ENCODE measurements around the gene SUGCT.
"Not testable (repeated sequence)": the region's sequence is repeated elsewhere in the genome, so short reads cannot be mapped to it uniquely, and the experiment has no call there.

The SUGCT gene

GRCh38 chr7:40156988-40157387, 22.2 kb downstream of the SUGCT start:
- Mint-ChIP-seq H3K9me3 (no peaks in the 10 kb centered on the region), H3K4me1 (ENCODE audit: low read depth) (no peaks in the 10 kb centered on the region), H3K27me3 (ENCODE audit: low read depth) (no peaks in the 10 kb centered on the region), H3K36me3 (ENCODE audit: low read depth) (no peaks in the 10 kb centered on the region), H3K27ac (no peak overlapping the region), H3K4me3 (no peak overlapping the region)

DNA sequence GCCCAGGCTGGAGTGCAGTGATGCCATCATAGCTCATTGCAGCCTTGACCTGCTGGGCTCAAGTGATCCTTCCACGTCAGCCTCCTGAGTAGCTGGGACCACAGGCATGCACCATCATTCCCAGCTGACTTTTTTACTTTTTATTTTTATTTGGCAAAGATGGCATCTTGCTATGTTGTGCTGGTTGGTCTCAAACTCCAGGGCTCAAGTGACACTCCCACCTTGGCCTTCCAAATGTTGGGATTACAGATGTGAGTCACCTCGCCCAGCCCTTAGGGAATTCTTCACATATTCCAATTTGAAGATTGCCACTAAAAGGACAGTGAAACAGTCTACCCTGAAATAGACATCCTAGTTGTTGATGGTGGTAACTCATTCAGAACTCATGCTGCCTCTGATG, 27.7 kb downstream of the SUGCT start:
- no peaks in the 10 kb centered on the region for H3K36me3 Mint-ChIP-seq (ENCODE audit: low read depth)
- no peaks in the 10 kb centered on the region for H3K27me3 Mint-ChIP-seq (ENCODE audit: low read depth)
- no peak overlapping the region for H3K27ac Mint-ChIP-seq
- no peaks in the 10 kb centered on the region for H3K4me1 Mint-ChIP-seq (ENCODE audit: low read depth)
- H3K4me3 Mint-ChIP-seq, result no peak overlapping the region
- no peaks in the 10 kb centered on the region for H3K9me3 Mint-ChIP-seq

DNA sequence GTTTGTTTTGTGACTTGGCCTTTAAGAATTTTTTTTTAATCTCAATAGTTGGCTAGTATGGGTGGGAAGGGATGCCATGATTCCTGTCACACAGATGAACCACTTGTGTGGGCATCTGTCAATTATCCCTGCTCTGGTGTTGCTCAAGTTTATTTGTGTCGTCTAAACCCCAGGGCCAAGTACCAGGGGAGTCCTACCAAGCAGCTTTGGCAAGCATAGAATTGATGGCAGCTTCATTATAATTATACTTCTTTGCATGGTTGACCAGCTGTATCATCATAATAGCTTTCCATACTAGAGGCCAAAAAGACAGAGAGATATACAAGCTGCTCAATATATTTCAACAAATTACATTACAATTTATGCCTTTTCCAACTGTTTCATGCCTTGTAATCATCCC, 30.4 kb downstream of the SUGCT start:
- Mint-ChIP-seq H3K27ac (no peak overlapping the region), H3K27me3 (ENCODE audit: low read depth) (no peaks in the 10 kb centered on the region), H3K9me3 (no peaks in the 10 kb centered on the region), H3K4me1 (ENCODE audit: low read depth) (no peaks in the 10 kb centered on the region), H3K36me3 (ENCODE audit: low read depth) (no peaks in the 10 kb centered on the region), H3K4me3 (no peak overlapping the region)

GRCh38 chr7:40167291-40167690, 32.5 kb downstream of the SUGCT start:
- Mint-ChIP-seq H3K27ac (no peak overlapping the region), H3K4me3 (no peak overlapping the region), H3K27me3 (ENCODE audit: low read depth) (no peaks in the 10 kb centered on the region), H3K9me3 (no peaks in the 10 kb centered on the region), H3K4me1 (ENCODE audit: low read depth) (no peaks in the 10 kb centered on the region), H3K36me3 (ENCODE audit: low read depth) (no peaks in the 10 kb centered on the region)

GRCh38 chr7:40168266-40168665, 33.5 kb downstream of the SUGCT start:
- not testable (repeated sequence) for H3K9me3 Mint-ChIP-seq; H3K4me1 Mint-ChIP-seq (ENCODE audit: low read depth); H3K27me3 Mint-ChIP-seq (ENCODE audit: low read depth); H3K27ac Mint-ChIP-seq; H3K4me3 Mint-ChIP-seq; H3K36me3 Mint-ChIP-seq (ENCODE audit: low read depth)

DNA sequence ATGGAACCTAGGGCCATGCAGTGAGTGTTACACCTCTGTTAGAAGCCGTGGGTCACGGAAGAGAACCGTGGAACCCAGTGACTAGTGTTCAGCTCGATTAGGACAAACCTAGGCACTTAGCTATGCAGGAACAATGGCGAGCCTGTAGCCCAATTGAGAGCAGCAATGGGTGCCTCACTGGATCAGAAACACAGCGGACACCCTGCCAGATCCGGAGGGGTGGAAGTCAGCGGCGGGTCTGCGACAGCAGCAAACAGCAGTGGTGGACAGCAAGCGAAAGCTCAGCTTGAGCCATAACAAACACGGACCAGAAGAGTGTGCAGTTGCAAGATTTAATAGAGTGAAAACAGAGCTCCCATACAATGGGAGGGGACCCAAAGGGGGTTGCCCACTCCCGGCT, 38.3 kb downstream of the SUGCT start:
- not testable (repeated sequence) for H3K9me3 Mint-ChIP-seq; H3K27me3 Mint-ChIP-seq (ENCODE audit: low read depth); H3K4me3 Mint-ChIP-seq; H3K4me1 Mint-ChIP-seq (ENCODE audit: low read depth); H3K27ac Mint-ChIP-seq; H3K36me3 Mint-ChIP-seq (ENCODE audit: low read depth)

GRCh38 chr7:40175256-40175655, 40.5 kb downstream of the SUGCT start:
- not testable (repeated sequence) for H3K4me3 Mint-ChIP-seq

GRCh38 chr7:40175725-40176510, 41.1 kb downstream of the SUGCT start:
- H3K4me3 Mint-ChIP-seq, result no peak overlapping the region
- H3K4me1 Mint-ChIP-seq (ENCODE audit: low read depth), result no peaks in the 10 kb centered on the region
- H3K27ac Mint-ChIP-seq, result no peak overlapping the region
- H3K36me3 Mint-ChIP-seq (ENCODE audit: low read depth), result no peaks in the 10 kb centered on the region
- H3K9me3 Mint-ChIP-seq, result no peaks in the 10 kb centered on the region
- no peaks in the 10 kb centered on the region for H3K27me3 Mint-ChIP-seq (ENCODE audit: low read depth)

More at GRCh38 chr7:40175256-40175655, 40.5 kb downstream of the SUGCT start:
- not testable (repeated sequence) for H3K9me3 Mint-ChIP-seq; H3K27ac Mint-ChIP-seq; H3K27me3 Mint-ChIP-seq (ENCODE audit: low read depth); H3K36me3 Mint-ChIP-seq (ENCODE audit: low read depth); H3K4me1 Mint-ChIP-seq (ENCODE audit: low read depth)

GRCh38 chr7:40177071-40177470, 42.3 kb downstream of the SUGCT start:
- no peaks in the 10 kb centered on the region for H3K4me1 Mint-ChIP-seq (ENCODE audit: low read depth)
- H3K27me3 Mint-ChIP-seq (ENCODE audit: low read depth), result no peaks in the 10 kb centered on the region
- no peaks in the 10 kb centered on the region for H3K36me3 Mint-ChIP-seq (ENCODE audit: low read depth)
- H3K4me3 Mint-ChIP-seq, result no peak overlapping the region
- H3K9me3 Mint-ChIP-seq, result no peaks in the 10 kb centered on the region
- H3K27ac Mint-ChIP-seq, result no peak overlapping the region

DNA sequence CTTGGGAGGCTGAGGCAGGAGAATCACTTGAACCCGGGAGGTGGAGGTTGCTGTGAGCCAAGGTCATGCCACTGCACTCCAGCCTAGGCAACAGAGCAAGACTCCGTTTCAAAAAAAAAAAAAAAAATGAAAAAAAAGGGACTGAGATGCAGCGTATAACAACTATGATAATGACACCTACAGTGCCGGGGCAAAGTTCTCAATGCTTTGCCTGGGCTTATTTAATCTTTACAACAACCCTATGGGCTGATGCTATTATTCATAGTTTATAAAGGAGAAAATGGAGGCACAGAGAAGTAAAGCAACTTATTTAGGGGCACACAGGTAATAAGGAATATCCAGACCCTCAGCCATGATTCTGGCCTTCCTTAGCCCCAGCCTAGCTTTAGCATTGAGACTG, 47.6 kb downstream of the SUGCT start:
- Mint-ChIP-seq H3K36me3 (ENCODE audit: low read depth) (no peaks in the 10 kb centered on the region), H3K9me3 (no peaks in the 10 kb centered on the region), H3K4me3 (no peak overlapping the region), H3K27ac (no peak overlapping the region), H3K4me1 (ENCODE audit: low read depth) (no peaks in the 10 kb centered on the region), H3K27me3 (ENCODE audit: low read depth) (no peaks in the 10 kb centered on the region)

DNA sequence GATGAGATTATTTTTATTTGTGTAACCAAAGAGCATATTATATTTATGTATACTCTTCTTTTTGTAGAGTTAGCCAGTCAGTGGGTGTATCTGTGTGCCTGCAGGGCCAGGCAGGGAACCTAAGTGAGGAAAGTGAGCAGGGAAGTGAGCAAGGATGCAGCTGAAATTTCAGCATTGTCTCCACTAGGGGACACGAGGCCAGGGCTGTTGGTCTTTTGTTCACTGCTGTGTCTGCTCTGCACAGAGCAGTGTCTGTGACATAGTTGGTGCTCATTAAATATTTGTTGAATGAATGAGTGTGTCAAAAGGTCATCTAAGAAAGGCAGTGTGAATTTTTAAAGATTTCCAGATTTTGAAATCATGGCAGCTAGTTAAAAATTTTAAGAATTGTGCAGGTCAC, 51.8 kb downstream of the SUGCT start:
- no peaks in the 10 kb centered on the region for H3K9me3 Mint-ChIP-seq
- H3K36me3 Mint-ChIP-seq (ENCODE audit: low read depth), result no peaks in the 10 kb centered on the region
- H3K4me3 Mint-ChIP-seq, result no peak overlapping the region
- no peaks in the 10 kb centered on the region for H3K4me1 Mint-ChIP-seq (ENCODE audit: low read depth)
- H3K27ac Mint-ChIP-seq, result no peak overlapping the region
- H3K27me3 Mint-ChIP-seq (ENCODE audit: low read depth), result no peaks in the 10 kb centered on the region

- H3K4me1 Mint-ChIP-seq (ENCODE audit: low read depth), result no peaks in the 10 kb centered on the region
- no peaks in the 10 kb centered on the region for H3K27me3 Mint-ChIP-seq (ENCODE audit: low read depth)
- H3K36me3 Mint-ChIP-seq (ENCODE audit: low read depth), result no peaks in the 10 kb centered on the region
- H3K4me3 Mint-ChIP-seq, result no peak overlapping the region
- no peak overlapping the region for H3K27ac Mint-ChIP-seq
- H3K9me3 Mint-ChIP-seq, result no peaks in the 10 kb centered on the region
Measured at GRCh38 chr7:40192036-40192435, 57.2 kb downstream of the SUGCT start.

- Mint-ChIP-seq H3K4me1 (ENCODE audit: low read depth) (no peaks in the 10 kb centered on the region), H3K4me3 (no peak overlapping the region), H3K36me3 (ENCODE audit: low read depth) (no peaks in the 10 kb centered on the region), H3K27ac (no peak overlapping the region), H3K9me3 (no peaks in the 10 kb centered on the region), H3K27me3 (ENCODE audit: low read depth) (no peaks in the 10 kb centered on the region)
Measured at GRCh38 chr7:40194745-40195144, 59.9 kb downstream of the SUGCT start.

DNA sequence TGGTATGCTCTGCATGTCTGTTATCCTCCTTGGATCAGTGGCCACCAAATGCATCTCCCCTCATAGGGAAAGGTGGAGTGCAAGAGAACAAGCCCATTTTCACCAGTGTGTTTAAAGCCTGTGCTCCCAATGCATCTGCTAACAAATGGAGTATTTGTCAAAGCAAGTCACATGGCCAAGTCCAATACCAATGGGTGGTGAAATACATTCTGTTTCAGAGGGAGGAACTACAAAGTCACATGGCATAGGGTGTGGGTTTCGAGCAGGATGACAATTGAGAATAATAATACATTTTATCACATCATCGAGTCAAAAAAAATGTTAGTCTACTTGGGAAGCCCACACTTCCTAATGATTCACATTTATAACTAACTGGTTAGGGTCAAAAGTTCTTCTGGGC, 62.7 kb downstream of the SUGCT start:
- no peak overlapping the region for H3K27ac Mint-ChIP-seq
- no peaks in the 10 kb centered on the region for H3K36me3 Mint-ChIP-seq (ENCODE audit: low read depth)
- no peak overlapping the region for H3K4me3 Mint-ChIP-seq
- no peaks in the 10 kb centered on the region for H3K9me3 Mint-ChIP-seq
- H3K4me1 Mint-ChIP-seq (ENCODE audit: low read depth), result no peaks in the 10 kb centered on the region
- H3K27me3 Mint-ChIP-seq (ENCODE audit: low read depth), result no peaks in the 10 kb centered on the region

DNA sequence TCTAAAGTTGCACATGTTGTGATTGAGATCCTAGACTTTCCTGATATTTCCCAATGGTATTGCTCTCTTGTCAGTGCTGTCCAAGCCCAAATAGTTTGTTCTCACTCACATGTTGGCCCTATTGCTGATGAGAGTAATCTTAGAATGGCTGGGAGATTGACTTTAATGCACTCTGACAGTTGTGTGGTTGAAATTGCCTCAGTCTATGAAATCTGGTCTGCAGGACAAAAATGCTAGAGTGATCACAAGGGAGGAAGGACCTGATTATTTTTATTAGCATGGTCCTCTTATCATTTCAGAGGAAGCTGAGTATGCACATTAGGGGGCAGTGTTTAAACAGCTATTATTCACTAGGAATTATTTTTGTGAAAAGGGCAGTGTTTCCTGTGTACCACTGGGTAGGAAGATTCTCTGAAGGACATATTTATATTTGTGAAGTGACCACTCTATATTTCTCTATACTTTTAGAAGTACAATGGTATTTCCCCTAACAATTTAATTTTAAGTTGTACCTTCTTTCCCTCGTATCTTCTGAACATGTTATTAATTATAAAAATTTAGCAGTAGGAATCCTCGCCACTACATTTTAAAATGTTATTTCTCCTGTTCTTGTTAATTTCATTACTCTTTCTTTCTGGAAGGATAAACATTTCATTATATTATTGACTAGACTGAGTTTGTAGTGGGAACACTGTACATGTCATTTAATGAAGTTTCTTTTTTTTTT, 64.4 kb downstream of the SUGCT start:
- Mint-ChIP-seq H3K27me3 (ENCODE audit: low read depth) (no peaks in the 10 kb centered on the region), H3K27ac (no peak overlapping the region), H3K36me3 (ENCODE audit: low read depth) (no peaks in the 10 kb centered on the region), H3K4me3 (no peak overlapping the region), H3K4me1 (ENCODE audit: low read depth) (no peaks in the 10 kb centered on the region), H3K9me3 (no peaks in the 10 kb centered on the region)

Data from T-helper 1 cell treated with Interleukin-12 subunit alpha and Interleukin-12 subunit beta and Interleukin-4 antibody, amounts not matched to agents 30 μg/mL and 1 μg/mL, for 36 hours (primary cell).